Caco-2 (cell line): ENCODE measurements around the gene PAQR6. TPM values are rescaled to one million over a fixed set of nuclear protein-coding genes. Genes with fewer than 3 reads are reported as not detected.

Source experiments
- BruUV-seq: library from RNA; stranded (reverse); fragments of 400-500 nt; replicated peaks from 2 replicates; lab custom pipeline; 2021; lab: Mats Ljungman, UMichigan
- CTCF ChIA-PET: fragments of 300-600 bp; sonication (Branson Sonifier 250); formaldehyde crosslinking; loops from one replicate; lab custom pipeline; 2022; ENCODE audit warnings: antibody characterized with exemption; lab: Charles Lee
- POLR2A ChIA-PET: fragments of 300-600 bp; sonication (Branson Sonifier 250); formaldehyde crosslinking; loops from one replicate; lab custom pipeline; 2022; ENCODE audit warnings: antibody characterized with exemption; lab: Charles Lee
- DNase-seq, 2 experiments: peaks; one replicate each; pipeline versions ENCODE4 v3.0.0 to v3.0.0-alpha.2; 2020 to 2022
- H3K27me3 ChIP-seq: replicated peaks from 2 replicates; pipeline ENCODE4 v1.6.0; 2011; ENCODE audit warnings: low read length; ENCODE audit not compliant: control insufficient read depth, insufficient read depth
- H3K36me3 ChIP-seq: 2 replicates; pipeline ENCODE4 v1.5.1; 2011; ENCODE audit warnings: low read length; ENCODE audit not compliant: control insufficient read depth, insufficient read depth
- H3K4me1 ChIP-seq: fragments of 250-450 bp; sonication (Bioruptor Pico); 2 replicates; pipeline ENCODE4 v1.5.1; 2020; ENCODE audit warnings: mild to moderate bottlenecking
- H3K4me3 ChIP-seq: 2 replicates; pipeline ENCODE4 v1.5.1; 2011; ENCODE audit warnings: low read depth, mild to moderate bottlenecking, control low read depth, low read length
- H3K9me3 ChIP-seq: fragments of 250-450 bp; sonication (Bioruptor Pico); 2 replicates; pipeline ENCODE4 v1.5.1; 2020; ENCODE audit warnings: mild to moderate bottlenecking, moderate library complexity
- H3K27ac Mint-ChIP-seq: one replicate; pipeline ENCODE4 v1.8.0; 2022; ENCODE audit warnings: mixed read lengths; ENCODE audit not compliant: unreplicated experiment
- H3K27me3 Mint-ChIP-seq: one replicate; pipeline ENCODE4 v1.8.0; 2022; ENCODE audit warnings: mixed read lengths; ENCODE audit not compliant: insufficient read depth, unreplicated experiment
- H3K36me3 Mint-ChIP-seq: one replicate; pipeline ENCODE4 v1.8.0; 2022; ENCODE audit warnings: mild to moderate bottlenecking, mixed read lengths; ENCODE audit not compliant: insufficient read depth, unreplicated experiment
- H3K4me1 Mint-ChIP-seq: one replicate; pipeline ENCODE4 v1.8.0; 2022; ENCODE audit warnings: low read depth, mixed read lengths; ENCODE audit not compliant: unreplicated experiment
- H3K4me3 Mint-ChIP-seq: one replicate; pipeline ENCODE4 v1.8.0; 2022; ENCODE audit warnings: mild to moderate bottlenecking, moderate library complexity, mixed read lengths; ENCODE audit not compliant: unreplicated experiment
- H3K9me3 Mint-ChIP-seq: one replicate; pipeline ENCODE4 v1.8.0; 2022; ENCODE audit warnings: mixed read lengths; ENCODE audit not compliant: unreplicated experiment
- intact Hi-C: fragments of 100-400 bp; cut with micrococcal nuclease; formaldehyde crosslinking; loops from one replicate; pipeline ENCODE4 v1.10.0; 2022; ENCODE audit not compliant: unreplicated experiment
- total RNA-seq: library from RNA; stranded (reverse); gene quantifications from 2 replicates; pipeline ENCODE4 v1.2.3, GENCODE V29; 2022
- TF ChIP-seq, protein P1 (sequence below), 2 experiments: fragments of 200-600 bp in 1 of 2; IDR thresholded peaks; 1 replicate in 1 of 2; 2 replicates in 1 of 2; pipeline versions ENCODE4 v1.5.1 to v1.8.0; 2011 to 2022; ENCODE audit warnings: antibody characterized with exemption in 1 of 2, control low read depth in 1 of 2, inconsistent platforms in 1 of 2, low read depth in 1 of 2, low read length in 1 of 2, mild to moderate bottlenecking in 1 of 2, moderate library complexity in 1 of 2; ENCODE audit not compliant: insufficient read depth in 1 of 2, severe bottlenecking in 1 of 2, unreplicated experiment in 1 of 2

PAQR6 gene
- total RNA-seq, 1 experiment from 2014 or later, result 4.1 TPM

DNA sequence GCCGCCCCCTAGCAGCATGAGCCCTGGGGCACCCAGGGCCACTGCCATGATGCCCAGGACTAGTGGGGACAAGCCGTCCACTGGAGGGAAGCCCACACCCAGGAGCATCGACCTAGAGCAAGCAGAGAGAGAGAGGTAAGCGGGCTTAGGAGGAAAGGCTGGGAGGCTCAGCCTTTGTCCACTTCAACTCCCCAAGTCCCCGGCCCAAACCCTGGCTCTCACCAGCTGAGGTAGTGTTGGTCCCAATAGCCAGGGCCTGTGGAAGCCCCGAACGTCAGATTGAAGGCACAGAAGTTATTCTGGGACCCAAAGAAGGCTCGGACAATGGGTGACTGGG, 45.2 kb upstream of the PAQR6 start:
- CTCF ChIA-PET, result no interaction called here
- peak overlapping the region; percentile 68 for H3K27ac Mint-ChIP-seq
- BruUV-seq, result no TSS peak

DNA sequence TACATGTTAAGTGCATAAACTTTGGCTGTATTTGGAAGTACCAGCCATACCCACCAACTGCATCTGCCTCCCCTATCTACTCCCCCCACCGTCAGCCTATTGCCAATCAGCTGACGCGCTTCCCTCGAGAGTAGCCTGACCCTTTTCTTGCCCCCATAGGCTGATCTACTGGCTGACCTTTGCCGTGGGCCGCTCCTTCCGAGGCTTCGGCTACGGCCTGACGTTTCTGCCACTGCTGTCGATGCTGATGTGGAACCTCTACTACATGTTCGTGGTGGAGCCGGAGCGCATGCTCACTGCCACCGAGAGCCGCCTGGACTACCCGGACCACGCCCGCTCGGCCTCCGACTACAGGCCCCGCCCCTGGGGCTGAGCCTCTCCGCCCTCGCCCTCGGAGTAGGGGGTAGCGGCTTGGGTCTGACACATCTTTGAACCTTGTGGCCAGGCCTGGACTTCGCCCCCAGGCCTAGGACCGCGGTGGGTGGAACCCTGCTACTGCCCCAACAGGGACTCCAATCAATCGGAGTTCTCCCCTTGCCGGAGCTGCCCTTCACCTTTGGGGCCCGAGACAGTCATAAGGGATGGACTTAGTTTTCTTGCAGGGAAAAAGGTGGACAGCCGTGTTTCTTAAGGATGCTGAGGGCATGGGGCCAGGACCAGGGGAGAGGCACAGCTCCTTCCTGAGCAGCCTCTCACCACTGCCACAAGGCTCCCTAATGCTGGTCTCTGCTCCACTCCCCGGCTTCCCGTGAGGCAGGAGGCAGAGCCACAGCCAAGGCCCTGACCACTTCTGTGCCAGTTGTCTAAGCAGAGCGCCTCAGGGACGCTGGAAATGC, 43.6 kb upstream of the PAQR6 start:
- intact Hi-C loops, result no loop called here
- no peaks in the 10 kb centered on the region for H3K9me3 ChIP-seq
- no peaks in the 10 kb centered on the region for H3K27me3 Mint-ChIP-seq
- H3K4me3 ChIP-seq, result peak overlapping the region; percentile 41
- TF ChIP-seq, protein P1, sequence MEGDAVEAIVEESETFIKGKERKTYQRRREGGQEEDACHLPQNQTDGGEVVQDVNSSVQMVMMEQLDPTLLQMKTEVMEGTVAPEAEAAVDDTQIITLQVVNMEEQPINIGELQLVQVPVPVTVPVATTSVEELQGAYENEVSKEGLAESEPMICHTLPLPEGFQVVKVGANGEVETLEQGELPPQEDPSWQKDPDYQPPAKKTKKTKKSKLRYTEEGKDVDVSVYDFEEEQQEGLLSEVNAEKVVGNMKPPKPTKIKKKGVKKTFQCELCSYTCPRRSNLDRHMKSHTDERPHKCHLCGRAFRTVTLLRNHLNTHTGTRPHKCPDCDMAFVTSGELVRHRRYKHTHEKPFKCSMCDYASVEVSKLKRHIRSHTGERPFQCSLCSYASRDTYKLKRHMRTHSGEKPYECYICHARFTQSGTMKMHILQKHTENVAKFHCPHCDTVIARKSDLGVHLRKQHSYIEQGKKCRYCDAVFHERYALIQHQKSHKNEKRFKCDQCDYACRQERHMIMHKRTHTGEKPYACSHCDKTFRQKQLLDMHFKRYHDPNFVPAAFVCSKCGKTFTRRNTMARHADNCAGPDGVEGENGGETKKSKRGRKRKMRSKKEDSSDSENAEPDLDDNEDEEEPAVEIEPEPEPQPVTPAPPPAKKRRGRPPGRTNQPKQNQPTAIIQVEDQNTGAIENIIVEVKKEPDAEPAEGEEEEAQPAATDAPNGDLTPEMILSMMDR (IDR thresholded peaks at IDR 0.05; ENCODE audit: insufficient read depth in 1 of 2, low read depth in 1 of 2, low read length in 1 of 2, severe bottlenecking in 1 of 2, unreplicated experiment in 1 of 2), result no peak
- peak overlapping the region; percentile 78 for H3K4me3 Mint-ChIP-seq
- CTCF ChIA-PET, result interaction anchor here (1.7 kb wide), 1 partner anchor 28 kb away, joined by 4 read pairs; no protein-coding TSS in a partner anchor
- peak overlapping the region; percentile 68 for H3K27ac Mint-ChIP-seq
- DNase-seq, result peak; percentile 97 to 98
- H3K4me1 Mint-ChIP-seq, result peaks cover 20% of the 10 kb centered on the region
- H3K36me3 ChIP-seq, result peaks cover 3% of the 10 kb centered on the region; the same call in 1 of the 2 replicates
- peaks cover 34% of the 10 kb centered on the region for H3K36me3 Mint-ChIP-seq
- TSS peak; percentile 53 for BruUV-seq
- H3K27me3 ChIP-seq, result no peaks in the 10 kb centered on the region
- POLR2A ChIA-PET, result interaction anchor here (1.1 to 1.2 kb wide), 2 partner anchors 8 to 9 kb away, joined by 3 to 4 read pairs; partner anchors contain the start of gene SMG5
- H3K9me3 Mint-ChIP-seq, result no peaks in the 10 kb centered on the region
- H3K4me1 ChIP-seq, result peaks cover 20% of the 10 kb centered on the region

More for the DNA sequence above, 45.2 kb upstream of the PAQR6 start:
- Histone ChIP-seq H3K36me3 (peaks cover 3% of the 10 kb centered on the region; the same call in 1 of the 2 replicates), H3K4me1 (peaks cover 20% of the 10 kb centered on the region), H3K4me3 (no peak overlapping the region), H3K27me3 (no peaks in the 10 kb centered on the region), H3K9me3 (no peaks in the 10 kb centered on the region)
- POLR2A ChIA-PET, result interaction anchor here (0.6 kb wide), 1 partner anchor 11 kb away, joined by 4 read pairs; no protein-coding TSS in a partner anchor
- Mint-ChIP-seq H3K27me3 (no peaks in the 10 kb centered on the region), H3K4me3 (no peak overlapping the region), H3K36me3 (peaks cover 34% of the 10 kb centered on the region), H3K9me3 (no peaks in the 10 kb centered on the region), H3K4me1 (peaks cover 20% of the 10 kb centered on the region)
- DNase-seq, result no peak
- intact Hi-C loops, result no loop called here
- TF ChIP-seq, protein P1 (IDR thresholded peaks at IDR 0.05; ENCODE audit: insufficient read depth in 1 of 2, low read depth in 1 of 2, low read length in 1 of 2, severe bottlenecking in 1 of 2, unreplicated experiment in 1 of 2), result no peak

DNA sequence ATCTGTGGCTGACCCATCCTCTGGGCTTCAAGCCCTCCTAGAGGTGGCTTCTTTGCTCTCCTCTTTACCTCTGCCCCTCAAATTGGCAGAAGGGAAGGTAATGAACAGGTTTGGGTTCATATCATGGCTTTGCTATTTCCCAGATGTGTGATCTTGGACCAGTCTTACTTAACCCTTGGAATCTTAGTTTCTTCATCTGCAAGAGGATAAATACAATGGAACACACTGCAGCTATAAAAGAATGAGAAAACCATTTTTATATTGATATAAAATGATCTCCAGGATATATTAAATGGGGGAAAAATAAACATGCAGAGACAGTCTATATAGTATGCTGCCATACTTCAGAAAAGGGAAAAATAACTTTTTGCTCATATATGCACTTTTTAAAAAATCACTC, 42.0 kb upstream of the PAQR6 start:
- no peak overlapping the region for H3K4me3 Mint-ChIP-seq
- no peaks in the 10 kb centered on the region for H3K9me3 Mint-ChIP-seq
- no peak for DNase-seq
- TF ChIP-seq, protein P1 (IDR thresholded peaks at IDR 0.05; ENCODE audit: insufficient read depth in 1 of 2, low read depth in 1 of 2, low read length in 1 of 2, severe bottlenecking in 1 of 2, unreplicated experiment in 1 of 2), result no peak
- Histone ChIP-seq H3K4me3 (no peak overlapping the region), H3K27me3 (no peaks in the 10 kb centered on the region), H3K4me1 (peaks cover 22% of the 10 kb centered on the region), H3K9me3 (no peaks in the 10 kb centered on the region), H3K36me3 (peaks cover 3% of the 10 kb centered on the region; the same call in 1 of the 2 replicates)
- POLR2A ChIA-PET, result no interaction called here
- BruUV-seq, result no TSS peak
- intact Hi-C loops, result no loop called here
- no peaks in the 10 kb centered on the region for H3K27me3 Mint-ChIP-seq
- peaks cover 26% of the 10 kb centered on the region for H3K36me3 Mint-ChIP-seq
- no peak overlapping the region for H3K27ac Mint-ChIP-seq
- CTCF ChIA-PET, result no interaction called here
- peaks cover 17% of the 10 kb centered on the region for H3K4me1 Mint-ChIP-seq
